ENCODE results near the gene COL6A1.

COL6A1 gene

GRCh38 chr21:46054451-46054881 lies 72.9 kb downstream of the COL6A1 start:
- TF ChIP-seq REST (IDR thresholded peaks at IDR 0.05; ENCODE audit: insufficient replicate concordance, low read depth) (no peak), GABPA (IDR thresholded peaks at IDR 0.05; ENCODE audit: low read depth) (no peak), CTCF (IDR thresholded peaks at IDR 0.05; ENCODE audit: insufficient read depth, low read length) (no peak), SPI1 (IDR thresholded peaks at IDR 0.05; ENCODE audit: borderline replicate concordance, low read depth) (no peak), POLR2AphosphoS5 (IDR thresholded peaks at IDR 0.05; ENCODE audit: low read depth) (no peak)
- Histone ChIP-seq H3K27me3 (ENCODE audit: insufficient read depth, poor library complexity, severe bottlenecking) (peaks cover 18% of the 10 kb centered on the region), H3K4me3 (replicated peaks; ENCODE audit: insufficient read depth, low read length) (no peak overlapping the region), H3K27ac (replicated peaks) (no peak overlapping the region)
- no peak for DNase-seq (ENCODE audit: low read depth in 1 of 2, low spot score in 1 of 2)
